Type B pancreatic cell (in vitro differentiated cells): Measurements from ENCODE around the gene RAB26. TPM values are rescaled to one million over a fixed set of nuclear protein-coding genes. Genes with fewer than 3 reads are reported as not detected.

ENCODE experiments used
- DNase-seq: peaks from one replicate; pipeline ENCODE4 v3.0.0; 2021; ENCODE audit warnings: mixed read lengths; ENCODE audit not compliant: unreplicated experiment; ENCODE audit errors: extremely low spot score
- H3K27ac Mint-ChIP-seq: 2 replicates; pipeline ENCODE4 v1.8.0; 2021; ENCODE audit warnings: mild to moderate bottlenecking, mixed read lengths
- H3K27me3 Mint-ChIP-seq: 2 replicates; pipeline ENCODE4 v1.8.0; 2021; ENCODE audit warnings: mixed read lengths
- H3K36me3 Mint-ChIP-seq: 2 replicates; pipeline ENCODE4 v1.8.0; 2021; ENCODE audit warnings: mixed read lengths
- H3K4me1 Mint-ChIP-seq: one replicate; pipeline ENCODE4 v1.8.0; 2021; ENCODE audit warnings: mixed read lengths; ENCODE audit not compliant: unreplicated experiment
- H3K4me3 Mint-ChIP-seq: 2 replicates; pipeline ENCODE4 v1.8.0; 2021; ENCODE audit warnings: mild to moderate bottlenecking, mixed read lengths
- H3K9me3 Mint-ChIP-seq: 2 replicates; pipeline ENCODE4 v1.8.0; 2021; ENCODE audit warnings: mixed read lengths
- total RNA-seq: library from RNA; stranded (reverse); gene quantifications from 2 replicates; pipeline ENCODE4 v1.2.1, GENCODE V29; 2021; ENCODE audit warnings: low replicate concordance
- TF ChIP-seq, protein P1 (sequence below): fragments of 200-600 bp; sonication (generic); conservative IDR thresholded peaks from 2 replicates; pipeline ENCODE4 v1.5.0; 2021; ENCODE audit warnings: antibody characterized with exemption, mild to moderate bottlenecking

Gene RAB26
- total RNA-seq, 1 donor from 2014 or later = 7.4 TPM

DNA sequence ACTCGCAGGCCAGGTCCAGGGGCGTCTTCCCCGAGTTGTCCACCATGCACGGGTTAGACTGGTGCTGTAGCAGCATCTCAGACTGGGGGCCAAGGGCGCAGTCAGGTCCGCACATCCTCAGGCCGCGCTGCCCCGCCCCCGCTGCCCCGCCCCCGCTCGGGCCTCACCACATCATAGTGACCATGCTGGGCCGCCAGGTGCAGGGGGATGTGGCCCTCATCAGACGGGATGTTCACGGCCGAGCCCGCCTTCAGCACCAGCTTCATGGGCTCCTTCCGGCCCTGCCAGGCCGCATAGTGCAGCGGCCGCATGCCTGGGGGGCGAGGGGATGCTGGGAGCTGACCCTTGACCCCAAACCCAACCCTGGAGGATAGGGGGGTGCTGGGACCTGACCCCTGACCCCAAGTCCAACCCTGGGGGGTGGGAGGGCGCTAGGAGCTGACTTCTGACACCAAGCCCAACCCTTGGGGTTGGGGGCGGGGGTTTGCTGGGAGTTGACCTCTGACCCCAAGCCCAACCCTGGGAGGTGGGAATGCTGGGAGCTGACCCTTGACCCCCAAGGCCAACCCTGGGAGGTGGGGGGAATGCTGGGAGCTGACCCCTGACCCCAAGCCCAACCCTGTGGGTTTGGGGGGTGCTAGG, 40.9 kb downstream of the RAB26 start:
- Mint-ChIP-seq H3K4me3 (no peak overlapping the region), H3K4me1 (no peaks in the 10 kb centered on the region)
- DNase-seq = no peak

DNA sequence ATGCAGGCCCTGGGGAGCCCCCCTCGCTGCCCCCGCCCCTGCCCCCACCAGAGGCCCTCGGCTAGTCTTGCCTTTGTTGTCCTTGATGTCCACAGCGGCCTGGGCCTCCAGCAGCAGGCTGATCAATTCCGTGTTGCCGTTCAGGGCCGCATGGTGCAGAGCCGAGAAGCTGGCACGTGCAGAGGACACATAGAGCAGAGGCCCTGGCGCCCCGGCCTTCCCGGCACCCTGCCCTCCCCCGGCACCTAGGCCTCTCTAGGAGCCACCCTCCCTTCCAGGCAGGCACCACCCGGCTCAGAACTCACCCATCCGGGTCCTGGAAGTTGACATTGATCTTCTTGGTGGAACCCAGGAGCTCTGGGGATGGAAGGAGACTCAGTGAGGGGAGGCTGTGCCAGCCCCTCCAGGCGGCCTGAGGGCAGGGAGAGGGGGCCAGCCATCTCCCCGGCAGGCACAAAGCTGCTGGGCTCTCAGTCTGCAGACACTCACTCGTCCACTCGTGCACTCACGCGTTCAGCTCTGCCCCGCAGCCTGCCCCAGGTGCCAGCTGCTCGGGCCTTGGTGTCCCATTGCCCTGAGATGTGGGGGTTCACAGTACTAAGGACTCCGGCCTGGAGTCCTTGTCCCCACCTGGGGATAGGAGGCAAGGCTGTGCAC, 41.7 kb downstream of the RAB26 start:
- Mint-ChIP-seq H3K4me3 (no peak overlapping the region), H3K9me3 (no peaks in the 10 kb centered on the region), H3K27me3 (peaks cover 5% of the 10 kb centered on the region), H3K36me3 (no peaks in the 10 kb centered on the region), H3K4me1 (no peaks in the 10 kb centered on the region), H3K27ac (no peak overlapping the region)
- no peak for DNase-seq
- TF ChIP-seq, protein P1, sequence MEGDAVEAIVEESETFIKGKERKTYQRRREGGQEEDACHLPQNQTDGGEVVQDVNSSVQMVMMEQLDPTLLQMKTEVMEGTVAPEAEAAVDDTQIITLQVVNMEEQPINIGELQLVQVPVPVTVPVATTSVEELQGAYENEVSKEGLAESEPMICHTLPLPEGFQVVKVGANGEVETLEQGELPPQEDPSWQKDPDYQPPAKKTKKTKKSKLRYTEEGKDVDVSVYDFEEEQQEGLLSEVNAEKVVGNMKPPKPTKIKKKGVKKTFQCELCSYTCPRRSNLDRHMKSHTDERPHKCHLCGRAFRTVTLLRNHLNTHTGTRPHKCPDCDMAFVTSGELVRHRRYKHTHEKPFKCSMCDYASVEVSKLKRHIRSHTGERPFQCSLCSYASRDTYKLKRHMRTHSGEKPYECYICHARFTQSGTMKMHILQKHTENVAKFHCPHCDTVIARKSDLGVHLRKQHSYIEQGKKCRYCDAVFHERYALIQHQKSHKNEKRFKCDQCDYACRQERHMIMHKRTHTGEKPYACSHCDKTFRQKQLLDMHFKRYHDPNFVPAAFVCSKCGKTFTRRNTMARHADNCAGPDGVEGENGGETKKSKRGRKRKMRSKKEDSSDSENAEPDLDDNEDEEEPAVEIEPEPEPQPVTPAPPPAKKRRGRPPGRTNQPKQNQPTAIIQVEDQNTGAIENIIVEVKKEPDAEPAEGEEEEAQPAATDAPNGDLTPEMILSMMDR = no peak

More for the DNA sequence above, 40.9 kb downstream of the RAB26 start:
- Mint-ChIP-seq H3K9me3 (no peaks in the 10 kb centered on the region), H3K36me3 (no peaks in the 10 kb centered on the region), H3K27me3 (no peaks in the 10 kb centered on the region), H3K27ac (no peak overlapping the region)
- TF ChIP-seq, protein P1 = no peak

DNA sequence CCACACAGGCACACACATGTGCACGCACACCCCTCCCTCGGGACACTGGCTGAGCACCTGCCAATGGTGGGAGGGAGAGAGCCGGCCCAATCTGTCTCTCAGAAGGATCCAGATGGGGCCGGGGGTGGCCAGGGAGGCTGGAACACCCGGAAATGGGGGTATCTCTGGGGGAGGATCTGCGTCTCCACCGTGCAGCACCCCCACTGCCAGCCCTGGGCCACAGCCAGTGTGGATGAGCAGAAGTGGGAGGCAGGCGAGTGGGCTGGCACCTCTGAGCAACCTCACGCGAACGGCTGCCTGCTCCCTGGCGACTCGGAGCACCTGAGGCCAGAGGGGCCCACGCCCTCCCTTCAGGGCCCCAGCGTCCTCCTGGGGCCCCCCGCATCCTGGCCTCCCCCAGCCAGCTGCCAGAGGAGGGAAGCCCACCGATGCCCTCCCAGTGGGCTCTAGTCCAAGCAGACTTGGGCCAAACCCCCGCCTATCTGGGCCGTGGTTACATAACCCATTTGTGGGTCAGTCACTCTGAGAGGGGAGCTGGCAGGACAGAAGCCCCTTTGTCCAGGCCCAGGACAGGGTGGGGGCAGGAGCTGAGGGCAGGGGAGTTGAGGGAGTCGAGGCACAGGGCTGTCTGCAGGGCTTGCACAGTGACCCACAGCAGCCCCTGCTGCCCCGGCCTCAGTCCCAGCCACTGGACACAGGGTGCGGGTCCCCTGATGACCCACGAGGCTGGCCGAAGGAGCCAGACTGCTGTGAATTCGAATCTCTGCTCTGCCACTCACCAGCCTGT, 42.4 kb downstream of the RAB26 start:
- TF ChIP-seq, protein P1 = no peak
- Mint-ChIP-seq H3K27ac (no peak overlapping the region), H3K9me3 (no peaks in the 10 kb centered on the region), H3K4me1 (no peaks in the 10 kb centered on the region), H3K36me3 (no peaks in the 10 kb centered on the region), H3K27me3 (peaks cover 5% of the 10 kb centered on the region), H3K4me3 (no peak overlapping the region)
- no peak for DNase-seq

DNA sequence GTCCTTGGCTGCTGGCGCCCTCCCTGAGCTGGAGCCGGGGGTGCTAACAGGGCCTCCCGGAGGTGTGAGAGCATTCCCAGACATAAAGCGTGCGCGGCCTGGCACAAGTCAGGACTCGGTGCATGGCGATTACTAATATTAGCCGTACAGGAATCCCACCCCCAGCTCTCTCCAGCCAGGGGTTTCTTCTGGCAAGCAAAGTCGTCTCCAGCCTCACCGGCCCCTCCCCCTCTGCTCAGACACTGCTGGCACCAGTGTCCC, 43.0 kb downstream of the RAB26 start:
- TF ChIP-seq, protein P1 = no peak
- no peaks in the 10 kb centered on the region for H3K9me3 Mint-ChIP-seq
- no peak for DNase-seq
- no peak overlapping the region for H3K4me3 Mint-ChIP-seq
- no peaks in the 10 kb centered on the region for H3K4me1 Mint-ChIP-seq
- H3K27me3 Mint-ChIP-seq = peaks cover 5% of the 10 kb centered on the region
- H3K27ac Mint-ChIP-seq = no peak overlapping the region
- H3K36me3 Mint-ChIP-seq = no peaks in the 10 kb centered on the region

DNA sequence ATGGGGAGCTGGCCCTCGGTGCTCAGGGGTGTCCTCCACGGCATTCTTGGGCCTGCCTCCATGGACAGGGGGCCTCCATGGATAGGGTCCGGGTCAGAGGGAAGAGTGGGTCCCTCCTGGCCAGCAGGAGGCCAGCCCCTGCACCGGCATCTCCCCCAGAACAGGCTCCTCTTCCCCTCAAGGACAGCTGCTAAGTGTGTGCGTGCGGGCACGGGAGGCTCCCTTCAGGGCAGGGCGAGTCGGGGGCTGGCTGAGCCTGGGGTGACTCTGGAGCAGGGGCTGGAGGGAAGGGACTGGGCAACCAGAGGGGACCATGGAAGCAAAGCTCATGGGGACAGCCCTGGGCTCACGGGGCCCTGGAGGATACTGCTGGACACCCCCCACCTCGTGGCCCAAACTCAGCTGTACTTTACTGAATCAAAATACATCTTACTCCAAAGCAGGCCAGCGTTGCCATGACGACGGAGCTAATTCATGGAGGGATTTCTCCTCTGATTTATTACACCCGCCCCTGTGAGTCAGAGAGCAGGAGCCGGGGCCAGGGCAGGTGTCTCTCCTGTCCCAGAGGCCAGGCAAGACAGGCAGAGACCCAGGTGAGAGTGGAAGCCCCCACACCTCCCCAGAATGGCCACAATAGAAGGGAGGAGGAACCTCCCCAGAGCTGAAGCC, 45.9 kb downstream of the RAB26 start:
- TF ChIP-seq, protein P1 = no peak
- Mint-ChIP-seq H3K27me3 (peaks cover 18% of the 10 kb centered on the region), H3K4me3 (no peak overlapping the region), H3K27ac (peak overlapping the region; percentile 43), H3K36me3 (no peaks in the 10 kb centered on the region), H3K4me1 (no peaks in the 10 kb centered on the region), H3K9me3 (no peaks in the 10 kb centered on the region)
- no peak for DNase-seq
